ENCODE results near the gene PGPEP1. TPM values are rescaled to one million over a fixed set of nuclear protein-coding genes. Genes with fewer than 3 reads are reported as not detected.

Gene PGPEP1
- total and polyA plus RNA-seq, 10 of the 15 experiments (the other 5 are each of a cell fraction or from before 2014, with no cell fraction given) = 13.8 to 39.4 (median 17.0) TPM

GRCh38 chr19:18340190-18340989 lies at the start of gene PGPEP1 (continued):
- TF ChIP-seq E2F8 (IDR thresholded peaks at IDR 0.05; ENCODE audit: low read depth, partially characterized antibody) (no peak), JUND (IDR thresholded peaks at IDR 0.05; ENCODE audit: low read depth, low read length) (no peak), ZNF217 (IDR thresholded peaks at IDR 0.05) (peak; percentile 99), SIN3A (IDR thresholded peaks at IDR 0.05; ENCODE audit: low read depth, low read length) (peak; percentile 41; the same call in 1 of the 2 replicates), NBN (IDR thresholded peaks at IDR 0.05) (no peak), WRNIP1 (IDR thresholded peaks at IDR 0.05; ENCODE audit: borderline replicate concordance, low read depth, low read length) (no peak), NR2F1 (conservative IDR thresholded peaks at IDR 0.05) (no peak; the same call in 1 of the 2 replicates), CBX5 (IDR thresholded peaks at IDR 0.05; ENCODE audit: low read depth) (no peak), TBL1XR1 (IDR thresholded peaks at IDR 0.05; ENCODE audit: low read depth, low read length) (no peak)
